ENCODE measurements around the gene TPRA1.

Gene TPRA1

GRCh38 chr3:127552038-127552437 is 38.5 kb downstream of the TPRA1 start:
- no peak for DNase-seq

DNA sequence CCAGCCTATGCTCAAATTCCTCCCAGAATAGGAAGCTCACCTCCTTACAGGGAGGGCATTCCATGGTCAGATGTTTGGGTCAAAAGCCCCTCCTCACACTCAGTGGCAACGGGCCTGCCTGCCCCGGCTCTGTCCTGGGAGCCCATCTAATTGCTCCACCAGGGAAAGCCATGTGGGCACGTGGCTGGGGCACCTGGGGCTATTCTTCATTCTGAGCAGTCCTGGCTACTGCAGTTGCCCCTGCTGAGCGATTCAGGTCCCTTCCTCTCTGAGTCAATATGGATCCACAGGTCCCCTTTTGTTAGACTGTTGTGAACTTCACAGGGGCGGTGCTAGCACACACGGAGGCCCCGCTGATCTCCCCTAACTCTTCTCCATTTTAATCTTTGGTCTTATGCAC is 39.4 kb downstream of the TPRA1 start:
- DNase-seq, result no peak

DNA sequence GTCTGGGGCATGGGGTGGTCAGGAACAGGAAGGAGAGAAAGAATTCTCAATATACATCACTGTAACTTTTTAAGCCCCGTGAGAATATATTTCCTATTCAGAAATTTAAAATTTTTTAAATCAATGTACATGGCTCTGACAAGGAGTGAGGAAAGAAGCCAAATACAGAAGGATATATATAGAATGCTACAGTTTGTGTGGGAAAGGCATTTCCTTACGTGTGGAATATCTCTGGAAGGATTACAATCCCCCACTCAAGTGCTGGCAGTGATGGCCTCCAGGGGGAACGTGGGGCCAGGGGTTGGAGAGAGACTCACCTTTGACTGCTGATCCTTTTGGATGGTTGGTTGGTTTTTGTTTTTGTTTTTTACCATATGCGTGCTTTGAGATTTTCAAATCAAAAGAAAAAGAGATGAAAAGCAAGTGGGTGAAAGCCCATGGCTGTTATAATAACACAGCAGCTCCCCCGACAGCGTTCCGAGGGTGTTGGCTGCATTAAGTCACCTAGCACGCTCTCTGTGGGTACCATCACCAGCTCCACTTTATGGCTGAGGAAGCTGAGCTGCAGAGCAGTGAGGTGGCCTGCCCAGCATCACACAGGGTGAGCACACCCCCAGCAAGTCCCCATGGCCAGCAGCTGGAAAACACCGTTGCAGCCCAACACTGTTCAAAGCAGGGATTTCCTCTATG is 39.9 kb downstream of the TPRA1 start:
- DNase-seq, result no peak

- DNase-seq, result no peak
Measured at GRCh38 chr3:127549826-127550467, 40.6 kb downstream of the TPRA1 start.

DNA sequence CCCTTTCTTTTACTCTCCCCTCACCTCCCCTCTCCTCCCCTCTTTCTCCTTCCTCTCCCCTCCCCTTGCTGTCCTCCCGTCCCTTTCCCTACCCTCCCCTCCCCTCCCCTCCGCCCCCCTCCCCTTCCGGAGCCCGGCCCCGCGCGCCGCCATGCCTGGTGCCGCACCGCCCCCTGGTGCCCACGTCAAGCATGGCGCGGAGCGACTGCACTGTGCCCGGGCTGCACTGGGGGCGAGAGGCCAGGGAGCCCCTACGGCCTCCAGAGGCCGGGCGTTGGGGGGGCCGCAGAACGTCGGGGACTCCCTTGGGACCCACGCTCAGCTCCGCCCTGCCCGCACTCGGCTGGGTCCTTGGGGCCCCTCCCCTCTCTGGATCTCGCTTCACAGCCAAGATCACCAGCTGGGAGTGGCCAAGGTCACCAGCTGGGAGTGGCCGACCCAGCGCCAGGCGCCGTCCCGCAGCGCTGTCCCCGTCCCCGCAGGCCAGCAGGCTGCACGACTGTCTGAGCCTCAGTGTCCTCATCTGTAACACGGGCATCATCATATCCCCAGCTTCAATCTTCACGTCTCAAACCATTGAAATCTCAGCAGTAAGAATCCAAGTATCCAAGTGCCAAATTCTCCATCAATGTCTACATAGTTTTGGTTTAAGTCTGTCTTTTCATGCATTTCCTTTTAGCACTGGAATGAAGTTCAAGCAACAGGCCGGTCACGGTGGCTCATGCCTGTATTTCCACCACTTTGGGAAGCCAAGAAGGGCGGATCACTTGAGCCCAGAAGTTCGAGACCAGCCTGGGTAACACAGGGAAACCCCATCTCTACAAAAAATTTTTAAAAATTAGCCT is 42.5 kb downstream of the TPRA1 start:
- peak; percentile 63 for DNase-seq

DNA sequence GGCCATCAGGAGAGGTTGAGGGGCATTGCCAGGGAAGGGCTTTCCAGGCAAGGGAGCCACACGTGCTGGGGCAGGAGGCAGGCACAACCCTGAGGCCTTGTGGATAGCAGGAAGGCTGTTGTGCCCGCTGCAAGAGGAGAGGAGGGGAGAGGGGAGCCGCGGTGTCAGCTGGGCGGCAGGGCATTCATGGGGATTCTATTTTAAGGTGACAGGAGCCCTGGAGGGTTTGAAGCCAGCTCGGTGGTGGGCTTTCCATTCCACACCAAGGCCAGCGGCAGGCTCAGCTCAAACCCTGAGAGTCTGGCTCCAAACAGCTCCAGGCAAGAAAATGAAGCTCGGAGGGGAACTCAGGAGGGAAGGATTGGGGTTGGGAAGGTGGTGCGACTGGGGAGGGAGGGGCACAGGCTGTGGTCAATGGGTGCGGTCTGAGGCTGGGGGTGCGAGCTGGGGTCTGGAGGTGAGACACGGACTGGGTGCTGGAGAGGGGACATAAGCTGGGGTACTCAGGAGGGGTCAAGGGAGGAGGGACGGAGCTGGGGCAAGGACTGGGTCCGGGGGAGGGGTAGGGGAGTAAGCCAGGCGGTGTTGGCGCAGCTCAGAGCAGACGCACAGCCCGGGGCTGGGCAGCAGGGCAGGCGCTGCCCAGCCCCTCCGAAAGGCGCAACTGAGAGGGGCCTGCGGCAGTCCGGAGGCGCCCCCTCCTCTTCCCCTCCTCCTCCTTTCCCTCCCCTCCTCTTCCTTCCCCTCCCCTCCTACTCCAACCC is 43.4 kb downstream of the TPRA1 start:
- no peak for DNase-seq

DNA sequence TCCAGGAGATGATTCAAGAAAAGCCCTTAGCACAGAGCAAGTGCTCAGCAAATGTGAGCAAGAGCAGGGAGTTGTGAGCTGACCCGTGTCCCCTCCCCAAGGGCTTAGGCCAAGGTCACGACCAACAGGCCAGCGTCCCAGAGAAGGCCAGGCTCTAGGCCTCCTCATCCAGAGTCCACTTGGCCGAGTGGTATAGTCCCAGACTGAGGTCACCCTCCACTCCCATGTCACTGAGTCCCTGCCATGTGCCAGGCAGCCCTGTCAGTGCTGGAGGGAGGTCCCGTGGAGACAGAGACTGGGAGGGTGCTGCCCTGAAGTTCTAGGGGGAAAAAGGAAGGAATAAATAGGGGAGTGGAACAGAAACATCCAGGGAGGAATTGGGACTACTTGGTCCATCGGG is 44.0 kb downstream of the TPRA1 start:
- no peak for DNase-seq

- DNase-seq, result no peak
Measured at GRCh38 chr3:127545711-127546457, 44.6 kb downstream of the TPRA1 start.

- DNase-seq, result no peak
Measured at GRCh38 chr3:127545216-127545615, 45.3 kb downstream of the TPRA1 start.

GRCh38 chr3:127544803-127545201 is 45.7 kb downstream of the TPRA1 start:
- DNase-seq, result no peak

GRCh38 chr3:127544192-127544802 is 46.2 kb downstream of the TPRA1 start:
- DNase-seq, result peak; percentile 35

DNA sequence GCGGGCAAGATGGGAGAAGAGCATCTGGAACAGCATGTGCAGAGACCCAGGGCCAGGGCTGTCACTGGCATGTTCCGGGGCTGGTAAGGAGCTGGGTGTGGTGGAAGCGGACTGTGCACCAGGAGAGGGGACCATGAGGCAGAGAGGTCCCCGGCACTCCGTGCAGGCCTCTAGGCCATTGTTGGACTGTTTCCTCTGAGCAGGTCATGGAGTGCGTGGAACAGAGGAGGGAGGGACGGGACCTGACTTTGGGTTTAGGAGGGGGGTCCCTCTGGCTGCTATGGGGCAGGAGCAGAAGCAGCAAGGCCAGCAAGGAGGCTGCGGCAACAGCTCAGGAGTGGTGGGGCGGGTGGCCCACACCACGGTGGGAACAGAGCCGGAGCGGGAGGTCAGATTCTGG is 47.1 kb downstream of the TPRA1 start:
- DNase-seq, result no peak

DNA sequence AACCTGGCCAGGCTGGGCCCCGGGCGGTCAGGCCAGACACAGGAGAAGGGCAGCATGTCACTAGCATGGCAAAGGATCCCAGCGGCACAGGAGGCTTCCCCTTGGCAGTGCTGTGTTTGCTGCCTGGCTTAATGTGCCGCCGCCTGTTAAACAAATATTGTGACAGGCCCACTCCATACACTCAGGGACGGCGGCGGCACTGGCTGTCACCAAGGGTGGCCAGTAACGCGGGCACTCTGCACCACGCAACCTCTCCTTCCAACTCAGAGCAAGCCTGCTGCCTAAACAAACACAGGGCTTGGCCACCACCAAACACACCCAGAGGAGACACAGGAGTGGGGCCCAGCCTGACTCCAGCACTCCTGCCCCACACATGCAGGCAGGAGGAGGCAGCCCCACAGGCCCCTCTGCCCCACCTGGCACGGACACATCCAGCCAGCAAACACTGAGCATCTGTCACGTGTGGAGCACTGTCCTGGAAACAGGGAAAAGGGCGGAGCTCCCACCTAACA is 48.0 kb downstream of the TPRA1 start:
- DNase-seq, result no peak

- DNase-seq, result no peak
Measured at GRCh38 chr3:127541320-127541719, 49.2 kb downstream of the TPRA1 start.

DNA sequence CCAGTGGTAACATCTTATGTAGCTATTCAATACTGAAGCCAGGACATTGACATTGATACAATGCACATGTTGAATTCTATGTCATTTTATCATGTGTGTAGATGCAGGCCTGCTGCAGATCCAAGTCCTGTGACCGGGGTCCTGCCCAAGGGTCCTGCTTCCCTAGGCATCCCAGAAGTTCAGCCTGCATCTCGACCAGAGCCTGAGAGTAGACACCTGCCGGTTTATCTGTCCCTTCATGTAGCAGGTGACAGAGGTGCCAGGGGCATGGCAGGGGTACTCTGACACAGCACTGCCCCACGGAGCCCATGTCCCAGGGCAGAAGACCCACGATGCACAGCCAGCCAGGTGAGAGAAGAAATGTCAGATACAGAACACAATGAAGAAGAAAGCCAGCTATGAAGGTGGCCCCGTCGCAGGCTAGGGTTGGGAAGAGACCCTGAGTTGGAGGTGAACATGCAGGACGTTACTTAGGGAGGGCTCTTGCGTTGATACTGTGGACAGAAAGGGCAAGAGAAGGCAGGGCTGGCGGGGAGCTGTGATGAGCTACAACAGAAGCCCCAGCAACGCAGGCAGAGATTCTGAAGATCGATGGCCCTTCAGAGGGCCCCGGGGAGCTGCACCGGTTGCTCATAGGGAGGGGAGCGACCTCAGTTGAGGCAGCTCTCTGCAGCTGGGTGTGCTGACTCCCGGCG is 51.0 kb downstream of the TPRA1 start:
- DNase-seq, result no peak

DNA sequence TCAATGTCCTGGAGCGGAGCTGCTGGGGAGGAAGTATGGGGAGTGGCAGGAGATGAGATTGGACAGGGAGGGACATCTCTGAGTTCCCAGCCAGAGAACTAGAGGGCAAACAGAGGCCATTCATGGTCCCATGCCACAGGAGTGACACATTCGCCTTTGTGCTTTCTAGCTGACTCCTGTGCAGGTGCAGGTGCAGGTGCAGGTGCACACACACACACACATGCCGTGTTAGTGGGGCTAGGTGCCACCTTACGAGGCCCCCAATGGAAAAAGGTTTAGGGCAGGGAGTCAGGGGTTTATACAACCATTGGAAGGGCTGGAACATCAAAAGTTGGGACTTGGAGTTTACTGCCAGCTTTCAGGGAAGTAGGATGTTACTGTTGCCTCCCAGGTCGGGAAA is 52.0 kb downstream of the TPRA1 start:
- DNase-seq, result no peak

DNA sequence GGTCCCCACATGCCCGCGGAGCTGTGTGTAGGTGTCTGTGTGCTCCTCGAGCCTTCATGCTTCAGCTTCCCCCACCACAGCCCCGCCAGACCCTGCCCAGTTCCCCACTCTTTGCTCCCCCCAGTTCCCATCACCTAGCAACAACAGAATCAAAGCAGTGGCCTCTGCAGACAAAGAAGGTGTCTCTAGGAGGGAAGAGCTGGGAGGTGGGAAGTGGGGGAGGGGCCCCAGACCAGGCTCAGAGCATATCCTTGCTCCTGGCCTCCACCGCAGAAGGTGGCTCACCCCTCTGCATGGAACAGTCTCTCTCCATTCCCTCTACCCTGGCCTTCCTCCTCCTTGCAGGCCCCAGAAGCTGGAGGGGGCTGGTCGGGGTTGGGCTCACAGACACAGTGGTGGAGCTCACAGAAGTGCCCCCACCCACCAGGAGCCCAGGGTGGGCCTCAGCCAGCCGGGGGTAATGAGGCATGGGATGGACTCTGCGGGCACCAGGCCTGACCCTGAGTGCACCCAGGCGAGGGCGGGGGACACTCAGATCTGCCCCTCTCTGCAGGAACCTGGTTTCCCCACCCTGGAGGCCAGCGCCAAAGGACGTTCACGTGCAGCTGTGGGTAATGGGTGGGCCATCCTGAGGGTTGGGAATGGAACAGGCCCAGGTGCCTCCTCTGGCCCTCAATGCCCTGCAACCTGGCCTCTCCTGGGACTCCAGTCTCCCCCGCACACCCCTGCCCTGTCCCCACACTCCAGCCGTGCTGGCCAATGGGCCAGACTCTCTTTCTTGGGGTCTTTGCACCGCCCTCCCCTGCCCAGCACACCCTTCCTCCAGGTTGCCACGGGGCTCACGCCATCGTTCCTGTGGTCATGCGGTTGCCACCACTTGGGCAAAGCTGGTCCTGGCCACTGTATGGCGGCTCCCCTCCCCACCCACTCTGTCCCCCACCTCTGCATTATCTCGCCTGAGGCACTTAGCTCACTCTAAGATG is 53.4 kb downstream of the TPRA1 start:
- no peak for DNase-seq

DNA sequence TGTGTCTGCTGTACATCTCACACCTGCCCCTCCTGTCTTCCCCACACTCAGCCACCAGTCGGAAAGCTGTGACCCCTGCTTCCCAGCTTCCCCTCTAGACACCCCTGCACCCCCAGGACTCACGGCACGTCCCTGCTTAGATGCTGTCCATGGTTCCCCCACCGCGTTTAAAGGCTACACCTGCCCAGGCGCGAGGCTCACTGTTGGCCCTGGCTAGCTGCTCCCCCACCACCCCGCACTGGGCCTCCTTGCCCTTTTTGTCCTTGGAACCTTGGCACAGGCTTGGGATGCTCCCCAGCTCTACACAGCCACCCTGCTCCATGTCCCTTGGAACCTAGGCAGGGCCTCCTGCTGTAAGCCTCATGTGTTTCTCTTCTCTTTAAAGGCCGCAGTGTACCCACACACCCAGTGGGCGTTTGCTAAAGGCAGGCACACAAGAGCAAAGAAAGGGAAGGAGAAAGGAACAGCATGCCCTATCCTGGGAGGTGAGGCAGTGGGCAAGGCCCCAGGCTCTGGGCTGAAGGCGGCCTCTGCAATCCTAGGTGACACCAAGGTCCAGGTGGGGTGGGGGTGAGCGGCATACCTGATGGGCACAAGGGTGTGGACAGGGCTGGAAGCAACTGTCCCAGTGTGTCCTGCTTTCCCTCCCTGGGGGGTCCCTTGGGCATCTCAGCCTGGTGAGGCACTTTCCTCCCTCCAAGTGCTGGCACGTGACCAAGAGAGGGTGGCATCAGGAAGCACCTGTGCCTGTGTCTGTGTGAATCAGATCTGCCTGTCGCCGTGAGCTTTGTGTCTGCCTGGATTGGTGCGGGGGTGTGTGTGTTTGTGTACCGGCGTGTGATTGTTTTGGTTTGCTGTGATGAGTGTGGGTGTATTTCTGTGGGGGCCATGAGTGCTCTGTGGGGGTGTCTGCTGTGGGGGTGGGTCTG is 54.4 kb downstream of the TPRA1 start:
- no peak for DNase-seq
